Muscle of leg (tissue), 11 donors: ENCODE data around the gene TYMP. TPM values are rescaled to one million over a fixed set of nuclear protein-coding genes. Genes with fewer than 3 reads are reported as not detected.

Experiments
- DNase-seq: peaks from one replicate; pipeline ENCODE4 v3.0.0; 2013
- H3K27ac ChIP-seq: one replicate; pipeline ENCODE4 v1.5.1; 2013; ENCODE audit warnings: mild to moderate bottlenecking, low read length, control low read depth
- H3K27me3 ChIP-seq: one replicate; pipeline ENCODE4 v1.6.1; 2013; ENCODE audit warnings: low read length; ENCODE audit not compliant: control insufficient read depth, insufficient read depth
- H3K36me3 ChIP-seq: one replicate; pipeline ENCODE4 v1.6.1; 2013; ENCODE audit warnings: low read length; ENCODE audit not compliant: control insufficient read depth, insufficient read depth
- H3K4me1 ChIP-seq: one replicate; pipeline ENCODE4 v1.6.1; 2013; ENCODE audit warnings: low read length; ENCODE audit not compliant: control insufficient read depth, insufficient read depth
- H3K4me3 ChIP-seq: one replicate; pipeline ENCODE4 v1.5.1; 2013; ENCODE audit warnings: low read length, control low read depth
- H3K9me3 ChIP-seq: replicated peaks from 2 replicates; pipeline ENCODE4 v1.6.1; 2013; ENCODE audit warnings: low read depth, low read length; ENCODE audit not compliant: control insufficient read depth
- WGBS: methylation state at CpG from one replicate; pipeline ENCODE4 v1.1.5; 2013; ENCODE audit warnings: missing lambda C conversion rate; ENCODE audit not compliant: insufficient coverage; 5-methylcytosine and 5-hydroxymethylcytosine counted together
- polyA plus RNA-seq, 8 donors: library from polyadenylated mRNA; unstranded; fragments of 120-200 nt; gene quantifications; one replicate each; pipeline versions ENCODE4 v1.2.1 to v1.2.3, GENCODE V29; 2013; ENCODE audit warnings: inconsistent platforms in 1 of 8, low replicate concordance in 1 of 8; ENCODE audit not compliant: insufficient read length in 8 of 8, insufficient read depth in 1 of 8
- total RNA-seq: library from RNA; stranded (reverse); fragments of 120-200 nt; gene quantifications from one replicate; pipeline ENCODE4 v1.2.4, GENCODE V29; 2013

The TYMP gene
- total and polyA plus RNA-seq, 9 donors, result 3.2 to 5.8 (median 3.9) TPM

DNA sequence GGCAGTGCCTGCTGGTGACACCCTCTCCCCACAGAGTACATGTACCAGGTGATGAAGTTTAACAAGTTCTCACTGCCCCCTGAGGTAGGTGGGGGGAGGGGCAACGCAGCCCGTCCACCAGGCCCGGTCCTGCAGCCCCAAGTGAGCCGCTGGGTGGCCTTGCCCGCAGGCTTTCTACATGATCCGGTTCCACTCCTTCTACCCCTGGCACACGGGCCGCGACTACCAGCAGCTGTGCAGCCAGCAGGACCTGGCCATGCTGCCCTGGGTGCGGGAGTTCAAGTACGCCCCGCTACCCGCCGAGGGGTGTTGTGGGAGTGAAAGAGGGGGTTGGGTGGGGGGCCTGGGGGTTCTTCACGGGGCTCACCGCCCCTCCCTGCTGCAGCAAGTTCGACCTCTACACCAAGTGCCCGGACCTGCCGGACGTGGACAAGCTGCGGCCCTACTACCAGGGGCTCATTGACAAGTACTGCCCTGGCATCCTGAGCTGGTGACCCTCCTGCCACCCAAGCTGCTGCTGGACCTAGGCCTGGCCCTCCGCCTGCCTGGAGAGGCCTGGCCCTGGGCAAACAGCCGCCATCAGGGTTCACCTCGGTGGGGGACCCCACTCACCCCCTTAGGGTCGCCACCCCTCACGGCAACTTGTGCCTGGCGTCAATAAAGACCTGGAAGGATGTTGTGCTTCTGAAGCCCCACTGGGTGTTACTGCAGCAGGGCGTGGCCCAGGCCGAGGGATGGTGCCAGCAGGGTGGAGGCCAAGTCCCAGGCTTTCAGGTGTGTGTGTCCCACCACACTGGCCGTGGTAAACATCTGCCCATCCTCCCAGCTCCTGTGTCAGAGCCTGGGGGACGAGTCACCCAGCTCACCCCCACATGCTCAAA, 40.2 kb downstream of the TYMP start:
- 75% methylated on average over 15 of the region's 31 CpGs for WGBS
- no peak overlapping the region for H3K27ac ChIP-seq
- H3K9me3 ChIP-seq, result no peaks in the 10 kb centered on the region
- peaks cover 9% of the 10 kb centered on the region for H3K27me3 ChIP-seq
- DNase-seq, result no peak
- H3K36me3 ChIP-seq, result no peaks in the 10 kb centered on the region
- H3K4me3 ChIP-seq, result no peak overlapping the region
- H3K4me1 ChIP-seq, result no peaks in the 10 kb centered on the region

DNA sequence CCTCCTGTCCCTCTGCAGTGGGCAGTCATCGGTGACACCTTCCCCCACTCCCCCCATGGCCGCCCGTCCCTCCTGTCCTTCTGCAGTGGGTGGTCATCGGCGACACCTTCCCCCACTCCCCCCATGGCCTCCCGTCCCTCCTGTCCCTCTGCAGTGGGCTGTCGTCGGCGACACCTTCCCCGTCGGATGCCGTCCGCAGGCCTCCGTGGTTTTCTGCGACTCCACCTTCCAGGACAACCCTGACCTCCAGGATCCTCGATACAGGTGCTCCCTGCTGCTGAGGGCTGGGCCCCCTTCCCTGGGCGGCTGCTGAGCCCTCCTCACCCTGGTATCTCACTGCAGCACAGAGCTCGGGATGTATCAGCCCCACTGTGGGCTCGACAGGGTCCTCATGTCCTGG, 40.9 kb downstream of the TYMP start:
- Histone ChIP-seq H3K9me3 (no peaks in the 10 kb centered on the region), H3K27ac (no peak overlapping the region), H3K4me1 (no peaks in the 10 kb centered on the region), H3K4me3 (no peak overlapping the region), H3K27me3 (peaks cover 12% of the 10 kb centered on the region), H3K36me3 (no peaks in the 10 kb centered on the region)
- WGBS, result 61% methylated on average over 16 of the region's 19 CpGs
- no peak for DNase-seq

- Histone ChIP-seq H3K27me3 (peaks cover 20% of the 10 kb centered on the region), H3K36me3 (no peaks in the 10 kb centered on the region), H3K4me3 (no peak overlapping the region), H3K27ac (no peak overlapping the region), H3K9me3 (no peaks in the 10 kb centered on the region), H3K4me1 (no peaks in the 10 kb centered on the region)
- 73% methylated on average over 8 of the region's 18 CpGs for WGBS
- DNase-seq, result no peak
Measured at GRCh38 chr22:50488006-50488677, 41.7 kb downstream of the TYMP start.

DNA sequence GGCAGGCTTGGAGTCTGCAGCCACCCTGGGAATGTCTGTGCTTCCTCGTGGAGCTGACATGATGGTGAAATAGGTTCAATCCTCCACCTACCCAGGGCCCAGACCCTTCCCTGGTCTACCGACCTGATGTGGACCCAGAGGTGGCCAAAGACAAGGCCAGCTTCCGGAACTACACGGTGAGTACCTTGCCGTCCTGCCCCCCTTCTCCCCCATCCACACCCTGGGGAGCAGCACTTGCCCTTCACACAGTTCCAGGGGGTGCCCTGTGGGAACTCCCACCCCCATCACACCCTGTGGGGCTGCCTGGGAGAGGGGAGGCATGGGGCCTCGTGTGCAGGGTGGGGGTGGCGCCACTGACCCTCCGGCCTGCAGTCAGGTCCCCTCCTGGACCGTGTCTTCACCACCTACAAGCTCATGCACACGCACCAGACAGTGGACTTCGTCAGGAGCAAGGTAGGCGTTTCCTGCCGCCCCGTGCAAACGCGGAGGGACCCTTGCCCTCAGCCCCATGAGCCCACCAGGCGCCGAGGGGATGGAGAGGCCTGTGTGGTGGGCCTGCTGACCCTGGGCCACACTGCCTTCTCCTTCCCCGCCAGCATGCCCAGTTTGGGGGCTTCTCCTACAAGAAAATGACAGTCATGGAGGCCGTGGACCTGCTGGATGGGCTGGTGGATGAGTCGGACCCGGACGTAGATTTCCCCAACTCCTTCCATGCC, 42.4 kb downstream of the TYMP start:
- H3K4me3 ChIP-seq, result no peak overlapping the region
- H3K27me3 ChIP-seq, result peaks cover 27% of the 10 kb centered on the region
- no peaks in the 10 kb centered on the region for H3K9me3 ChIP-seq
- DNase-seq, result no peak
- 71% methylated on average over 12 of the region's 23 CpGs for WGBS
- H3K36me3 ChIP-seq, result no peaks in the 10 kb centered on the region
- H3K4me1 ChIP-seq, result peaks cover 1% of the 10 kb centered on the region
- no peak overlapping the region for H3K27ac ChIP-seq

GRCh38 chr22:50486561-50487289, 43.1 kb downstream of the TYMP start, which contains the start of gene MIOX:
Gene MIOX, plus strand, starts transcription at chr22:50486859. Its CDS starts 39 bp downstream, at chr22:50486898.
- Histone ChIP-seq H3K4me3 (no peak within 1 kb of the TSS), H3K27me3 (peaks cover 34% of the 10 kb centered on the region), H3K36me3 (no peaks in the 10 kb centered on the region), H3K9me3 (no peaks in the 10 kb centered on the region), H3K4me1 (peaks cover 8% of the 10 kb centered on the region), H3K27ac (no peak within 1 kb of the TSS)
- WGBS, result 55% methylated on average over 20 of the region's 23 CpGs
- DNase-seq, result no peak

GRCh38 chr22:50485221-50486131, 44.3 kb downstream of the TYMP start:
- H3K36me3 ChIP-seq, result no peaks in the 10 kb centered on the region
- no peak for DNase-seq
- WGBS, result 64% methylated on average over 22 of the region's 29 CpGs
- peaks cover 44% of the 10 kb centered on the region for H3K27me3 ChIP-seq
- no peaks in the 10 kb centered on the region for H3K9me3 ChIP-seq
- peaks cover 8% of the 10 kb centered on the region for H3K4me1 ChIP-seq
- H3K4me3 ChIP-seq, result no peak overlapping the region
- no peak overlapping the region for H3K27ac ChIP-seq

DNA sequence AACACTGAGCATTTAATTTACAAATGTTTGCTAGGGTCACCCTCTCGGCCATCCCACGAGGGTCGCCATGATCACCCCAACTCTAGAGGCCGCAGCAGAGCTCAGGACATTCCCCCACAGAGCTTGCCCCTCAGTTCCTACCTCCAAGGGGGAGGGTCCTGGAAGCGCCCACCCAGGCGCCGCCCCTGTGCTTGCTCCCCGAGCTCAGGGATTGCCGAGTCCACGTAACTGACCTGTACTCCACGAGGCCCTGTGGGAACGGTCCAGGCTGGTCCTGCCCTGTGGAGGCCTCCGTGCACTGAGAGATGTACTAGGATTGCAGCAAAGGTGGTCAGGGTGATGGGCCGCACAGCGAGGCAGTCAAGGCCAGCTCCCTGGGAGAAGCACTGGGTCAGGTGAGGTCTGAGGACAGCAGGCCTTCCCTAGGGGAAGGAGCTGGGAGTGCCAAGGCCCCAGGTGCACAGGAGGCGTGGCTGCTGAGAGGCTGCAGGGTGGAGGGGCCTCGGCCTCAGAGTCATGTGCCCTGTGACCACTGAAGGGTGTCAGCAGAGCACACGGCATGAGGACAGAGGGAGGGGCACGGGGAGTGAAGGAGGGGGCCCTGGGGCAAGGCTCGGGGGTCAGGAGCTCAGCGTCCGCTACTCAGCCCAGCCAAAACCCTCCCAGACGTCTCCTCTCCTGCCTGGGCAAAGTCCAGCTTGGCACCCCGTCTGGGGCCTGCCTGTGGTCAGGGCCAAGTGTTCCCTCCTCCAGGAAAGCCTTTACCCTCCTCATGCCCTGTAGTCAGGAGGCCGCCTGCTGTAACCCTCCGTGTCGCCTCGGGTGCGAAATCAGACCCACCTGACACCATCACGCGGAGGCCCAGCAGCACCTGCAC, 45.6 kb downstream of the TYMP start:
- Histone ChIP-seq H3K27ac (no peak overlapping the region), H3K27me3 (peaks cover 57% of the 10 kb centered on the region), H3K4me1 (peaks cover 8% of the 10 kb centered on the region), H3K36me3 (no peaks in the 10 kb centered on the region), H3K9me3 (no peaks in the 10 kb centered on the region), H3K4me3 (no peak overlapping the region)
- 75% methylated on average over 28 of the region's 31 CpGs for WGBS
- no peak for DNase-seq

DNA sequence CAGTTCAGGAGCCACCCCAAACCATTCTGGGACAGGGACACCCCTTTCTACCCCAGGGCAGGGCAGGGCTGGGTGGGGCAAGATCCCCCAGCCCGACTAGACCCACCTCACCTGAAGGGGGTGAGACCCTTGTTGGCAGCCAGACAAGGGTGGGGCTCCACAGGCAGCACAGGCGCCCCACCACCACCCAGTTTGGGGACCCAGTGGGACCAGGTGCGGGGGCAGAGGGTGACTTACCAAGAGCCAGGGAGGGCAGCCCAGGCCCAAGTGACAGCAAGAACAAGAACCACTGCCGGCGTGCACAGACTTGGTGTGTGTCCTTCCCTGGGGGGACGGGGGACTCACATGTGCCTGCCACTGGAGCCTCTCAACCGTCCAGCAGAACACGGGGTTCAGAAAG, 46.3 kb downstream of the TYMP start:
- Histone ChIP-seq H3K27me3 (peaks cover 63% of the 10 kb centered on the region), H3K4me1 (peaks cover 8% of the 10 kb centered on the region), H3K27ac (no peak overlapping the region), H3K4me3 (no peak overlapping the region), H3K9me3 (no peaks in the 10 kb centered on the region), H3K36me3 (no peaks in the 10 kb centered on the region)
- 72% methylated on average over 7 of the region's 8 CpGs for WGBS
- no peak for DNase-seq
